Chondrocyte (in vitro differentiated cells): ENCODE results near the gene WNT3. TPM values are rescaled to one million over a fixed set of nuclear protein-coding genes. Genes with fewer than 3 reads are reported as not detected.

ENCODE experiments used
- DNase-seq: peaks from one replicate; pipeline ENCODE4 v3.0.0; 2021; ENCODE audit warnings: mixed read lengths, low spot score
- H3K27ac Mint-ChIP-seq: one replicate; pipeline ENCODE4 v1.8.0; 2021; ENCODE audit warnings: mild to moderate bottlenecking, moderate library complexity, mixed read lengths; ENCODE audit not compliant: unreplicated experiment
- H3K27me3 Mint-ChIP-seq: 2 replicates; pipeline ENCODE4 v1.8.0; 2021; ENCODE audit warnings: low read depth, mixed read lengths
- H3K36me3 Mint-ChIP-seq: 2 replicates; pipeline ENCODE4 v1.8.0; 2021; ENCODE audit warnings: low read depth, mixed read lengths
- H3K4me1 Mint-ChIP-seq: 2 replicates; pipeline ENCODE4 v1.8.0; 2021; ENCODE audit warnings: low read depth, mild to moderate bottlenecking, mixed read lengths
- H3K4me3 Mint-ChIP-seq: one replicate; pipeline ENCODE4 v1.8.0; 2021; ENCODE audit warnings: mild to moderate bottlenecking, moderate library complexity, mixed read lengths; ENCODE audit not compliant: unreplicated experiment
- H3K9me3 Mint-ChIP-seq: 2 replicates; pipeline ENCODE4 v1.8.0; 2021; ENCODE audit warnings: low read depth, mixed read lengths
- total RNA-seq: library from RNA; stranded (reverse); gene quantifications from 3 replicates; pipeline ENCODE4 v1.2.1, GENCODE V29; 2021
- TF ChIP-seq, protein P1 (sequence below): fragments of 200-600 bp; sonication (generic); IDR thresholded peaks from 2 replicates; pipeline ENCODE4 v1.5.0; 2021; ENCODE audit warnings: antibody characterized with exemption, mild to moderate bottlenecking, moderate library complexity

WNT3 gene
- total RNA-seq, 1 donor from 2014 or later: 4.9 TPM

DNA sequence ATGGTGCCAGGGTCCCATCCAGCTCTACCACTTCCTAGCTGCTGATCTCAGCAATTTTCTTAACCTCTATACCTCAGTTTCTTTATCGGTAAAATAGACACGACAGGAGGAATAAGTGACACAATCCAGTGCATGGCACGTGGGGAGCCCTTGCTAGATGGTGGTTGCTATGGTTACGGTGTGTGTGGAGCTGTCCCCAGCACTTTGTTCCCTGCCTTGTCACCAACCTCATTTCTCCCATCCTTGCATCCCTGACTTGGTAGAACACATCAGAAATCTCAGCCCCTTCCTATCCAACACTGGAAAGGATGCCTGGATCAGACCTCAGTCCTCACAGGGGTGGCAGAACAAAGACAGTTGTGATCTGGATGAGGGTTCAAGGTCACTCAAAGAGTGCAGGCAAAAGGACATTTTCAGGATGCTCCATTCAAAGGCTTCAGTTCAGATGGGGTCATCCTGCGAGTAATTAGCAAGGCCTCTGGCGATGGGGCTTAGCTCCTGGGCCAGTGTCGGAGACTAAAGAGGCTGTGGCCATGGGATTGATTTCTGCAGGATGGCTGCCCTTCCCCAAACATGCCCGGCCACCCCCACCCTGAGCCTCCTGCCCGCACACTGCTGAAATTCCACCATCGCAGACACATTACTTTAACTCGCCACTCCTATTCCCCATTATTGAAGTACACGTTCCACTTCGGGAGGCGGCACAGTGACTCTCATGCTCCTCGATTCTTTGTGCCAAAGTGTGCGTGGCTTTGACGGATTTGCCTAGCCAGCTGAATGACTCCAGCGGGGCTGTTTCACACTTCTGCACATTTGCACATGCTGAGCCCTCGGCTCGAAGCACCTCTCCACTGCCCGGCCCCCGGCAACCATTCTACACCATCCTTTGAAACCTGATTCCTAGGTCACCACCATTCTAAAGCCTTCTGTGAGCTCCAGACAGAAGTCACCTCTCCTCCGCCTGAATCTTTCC lies 40.3 kb downstream of the WNT3 start:
- Mint-ChIP-seq H3K36me3 (no peaks in the 10 kb centered on the region), H3K27ac (no peak overlapping the region), H3K4me3 (no peak overlapping the region), H3K9me3 (no peaks in the 10 kb centered on the region), H3K4me1 (peaks cover 3% of the 10 kb centered on the region), H3K27me3 (no peaks in the 10 kb centered on the region)
- peak; percentile 60 for DNase-seq
- TF ChIP-seq, protein P1, sequence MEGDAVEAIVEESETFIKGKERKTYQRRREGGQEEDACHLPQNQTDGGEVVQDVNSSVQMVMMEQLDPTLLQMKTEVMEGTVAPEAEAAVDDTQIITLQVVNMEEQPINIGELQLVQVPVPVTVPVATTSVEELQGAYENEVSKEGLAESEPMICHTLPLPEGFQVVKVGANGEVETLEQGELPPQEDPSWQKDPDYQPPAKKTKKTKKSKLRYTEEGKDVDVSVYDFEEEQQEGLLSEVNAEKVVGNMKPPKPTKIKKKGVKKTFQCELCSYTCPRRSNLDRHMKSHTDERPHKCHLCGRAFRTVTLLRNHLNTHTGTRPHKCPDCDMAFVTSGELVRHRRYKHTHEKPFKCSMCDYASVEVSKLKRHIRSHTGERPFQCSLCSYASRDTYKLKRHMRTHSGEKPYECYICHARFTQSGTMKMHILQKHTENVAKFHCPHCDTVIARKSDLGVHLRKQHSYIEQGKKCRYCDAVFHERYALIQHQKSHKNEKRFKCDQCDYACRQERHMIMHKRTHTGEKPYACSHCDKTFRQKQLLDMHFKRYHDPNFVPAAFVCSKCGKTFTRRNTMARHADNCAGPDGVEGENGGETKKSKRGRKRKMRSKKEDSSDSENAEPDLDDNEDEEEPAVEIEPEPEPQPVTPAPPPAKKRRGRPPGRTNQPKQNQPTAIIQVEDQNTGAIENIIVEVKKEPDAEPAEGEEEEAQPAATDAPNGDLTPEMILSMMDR: no peak

DNA sequence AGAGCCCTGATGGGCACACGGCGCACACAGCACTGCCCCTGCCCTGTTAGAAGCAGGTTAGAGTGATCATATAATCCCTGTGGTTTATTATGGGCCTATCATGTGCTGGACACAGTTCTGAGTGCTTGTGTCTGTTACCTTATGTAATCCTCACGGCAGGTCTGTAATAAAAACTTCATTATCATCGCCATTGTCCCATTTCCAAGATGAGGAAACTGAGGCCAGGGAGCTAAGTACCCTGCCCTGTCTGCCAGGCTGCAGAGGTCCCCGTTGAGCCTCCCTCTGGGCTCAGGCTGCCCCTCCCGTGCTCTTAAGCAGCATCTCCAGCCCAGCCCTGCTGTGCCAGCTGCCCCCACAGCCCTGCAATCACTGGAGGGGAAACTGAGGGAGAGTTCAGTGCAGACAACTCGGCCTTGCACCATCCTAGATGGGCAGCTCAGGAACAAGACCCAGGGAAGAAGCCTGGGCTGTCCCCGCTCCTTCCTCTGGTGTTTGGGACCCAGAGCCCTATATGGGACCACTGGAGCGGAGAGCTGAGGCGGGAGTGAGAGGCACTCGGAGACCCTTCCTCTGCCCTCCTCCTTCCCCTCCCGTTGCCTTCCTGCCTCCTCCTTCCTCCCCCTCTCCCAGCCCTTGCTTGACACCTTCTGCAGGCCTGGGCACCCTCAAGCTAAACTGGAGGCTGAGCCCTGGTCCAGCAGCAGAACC lies 42.0 kb downstream of the WNT3 start:
- Mint-ChIP-seq H3K9me3 (no peaks in the 10 kb centered on the region), H3K27me3 (no peaks in the 10 kb centered on the region), H3K27ac (no peak overlapping the region), H3K4me3 (no peak overlapping the region), H3K36me3 (no peaks in the 10 kb centered on the region), H3K4me1 (peaks cover 3% of the 10 kb centered on the region)
- TF ChIP-seq, protein P1: no peak
- DNase-seq: peak; percentile 53

DNA sequence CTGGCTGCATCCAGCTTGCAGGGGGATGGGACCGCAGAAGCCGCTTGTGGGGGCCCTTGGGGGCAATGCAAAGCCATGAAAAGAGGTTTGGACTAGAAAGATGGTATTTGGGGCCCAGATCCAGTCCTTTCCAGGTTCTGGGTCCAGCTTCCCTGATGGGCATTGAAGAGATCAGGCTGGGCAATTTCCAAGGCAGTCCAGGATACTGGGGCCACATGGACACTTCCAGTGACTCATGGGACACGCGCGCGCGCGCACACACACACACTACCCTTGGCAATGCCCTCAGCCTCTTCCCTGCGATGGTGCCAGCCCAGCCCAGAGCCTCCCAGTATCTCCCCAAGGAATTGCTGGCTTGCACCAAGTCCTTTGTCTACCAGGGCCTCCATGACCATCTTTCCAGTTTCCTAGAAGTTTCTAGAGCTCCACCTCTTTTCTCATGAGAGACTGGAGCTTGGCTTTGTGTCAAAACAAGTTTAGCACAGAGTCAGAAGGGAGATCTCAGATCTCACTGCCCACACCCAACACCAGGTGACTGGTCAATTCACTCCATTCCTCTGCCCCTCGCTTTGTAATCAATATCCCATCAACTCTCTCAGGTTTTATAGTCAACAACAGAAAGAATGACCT lies 44.3 kb downstream of the WNT3 start:
- Mint-ChIP-seq H3K4me1 (peaks cover 7% of the 10 kb centered on the region), H3K27ac (no peak overlapping the region), H3K36me3 (no peaks in the 10 kb centered on the region), H3K9me3 (no peaks in the 10 kb centered on the region), H3K27me3 (no peaks in the 10 kb centered on the region), H3K4me3 (no peak overlapping the region)
- TF ChIP-seq, protein P1: no peak
- DNase-seq: peak; percentile 74

DNA sequence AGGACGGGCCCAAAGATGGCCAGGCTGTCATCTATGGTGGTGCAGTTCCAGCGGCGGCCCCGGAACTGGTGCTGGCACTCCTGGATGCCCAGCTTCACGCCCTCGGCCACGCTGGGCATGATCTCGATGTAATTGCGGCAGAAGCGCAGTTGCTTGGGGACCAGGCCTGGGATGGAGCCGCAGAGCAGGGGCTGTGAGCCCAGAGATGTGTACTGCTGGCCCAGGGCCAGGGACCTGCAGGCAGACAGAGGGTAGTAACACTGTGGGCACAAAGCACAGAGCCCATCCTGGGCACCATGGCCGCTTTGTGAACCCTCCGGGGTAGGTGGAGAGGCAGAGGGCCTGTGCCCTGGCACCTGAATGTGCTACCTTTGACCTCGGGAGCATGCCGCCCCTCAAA lies 44.8 kb downstream of the WNT3 start:
- peak; percentile 81 for DNase-seq
- Mint-ChIP-seq H3K36me3 (no peaks in the 10 kb centered on the region), H3K27me3 (no peaks in the 10 kb centered on the region), H3K4me3 (no peak overlapping the region), H3K4me1 (peaks cover 7% of the 10 kb centered on the region), H3K27ac (no peak overlapping the region), H3K9me3 (no peaks in the 10 kb centered on the region)
- TF ChIP-seq, protein P1: no peak

DNA sequence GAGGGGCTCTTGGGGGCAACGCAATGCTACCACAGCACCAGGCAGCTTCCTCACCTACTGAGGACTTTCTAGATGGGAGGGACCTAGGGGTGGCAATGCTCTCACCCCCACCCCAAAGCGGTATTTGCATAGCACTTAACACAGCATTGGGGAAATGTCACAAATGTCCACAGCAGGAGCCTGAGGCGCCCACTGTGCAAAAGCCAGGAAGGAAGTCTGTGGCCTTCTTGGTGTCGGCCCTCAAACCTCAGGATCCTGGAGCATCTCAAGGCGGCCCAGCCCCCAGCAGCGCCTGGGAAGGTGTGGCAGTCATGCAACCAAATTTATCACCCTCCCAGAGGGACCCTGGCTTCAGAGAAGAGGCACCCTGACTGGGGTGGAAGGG lies 45.3 kb downstream of the WNT3 start:
- peak; percentile 30 for DNase-seq
- no peaks in the 10 kb centered on the region for H3K36me3 Mint-ChIP-seq
- H3K4me1 Mint-ChIP-seq: peaks cover 7% of the 10 kb centered on the region
- no peaks in the 10 kb centered on the region for H3K27me3 Mint-ChIP-seq
- TF ChIP-seq, protein P1: no peak
- no peaks in the 10 kb centered on the region for H3K9me3 Mint-ChIP-seq
- no peak overlapping the region for H3K27ac Mint-ChIP-seq
- peak overlapping the region; percentile 12 for H3K4me3 Mint-ChIP-seq
